Activated CD4-positive, CD25-positive, alpha-beta regulatory T cell treated with anti-CD3 and anti-CD28 coated beads, Interleukin-2, amount 50 U/mL, for 16 hours (primary cell): ENCODE results near the gene PLCL2.

Experiments used
- DNase-seq: peaks from one replicate; pipeline ENCODE4 v3.0.0-alpha.2; 2020; ENCODE audit warnings: low read depth, low spot score

Gene PLCL2

GRCh38 chr3:16865335-16865734 is 19.4 kb upstream of the PLCL2 start:
- no peak for DNase-seq

DNA sequence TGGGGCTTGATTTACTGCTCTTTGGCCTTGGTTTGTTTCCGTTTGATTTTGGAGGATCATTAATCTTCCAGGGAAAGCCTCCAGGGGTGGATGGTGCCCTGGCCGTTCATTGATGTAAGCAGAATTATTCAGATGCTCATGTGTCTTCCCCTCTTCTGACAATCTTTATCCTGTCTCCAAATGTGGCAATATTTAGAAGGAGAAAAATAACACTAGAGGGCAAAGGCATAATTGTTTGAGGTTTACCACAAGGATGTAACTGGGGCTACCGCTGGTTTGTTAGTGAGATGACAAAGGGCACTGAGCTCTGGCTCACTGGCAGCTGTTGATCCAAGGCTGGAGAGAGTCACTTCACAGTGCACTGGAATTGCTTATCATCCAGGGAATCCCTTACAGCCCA is 18.2 kb upstream of the PLCL2 start:
- no peak for DNase-seq

- DNase-seq, result no peak
Measured at GRCh38 chr3:16868513-16868912, 16.2 kb upstream of the PLCL2 start.

- no peak for DNase-seq
Measured at GRCh38 chr3:16869261-16870005, 15.3 kb upstream of the PLCL2 start.

- no peak for DNase-seq
Measured at GRCh38 chr3:16871915-16872842, 12.6 kb upstream of the PLCL2 start.

GRCh38 chr3:16873872-16874271 is 10.9 kb upstream of the PLCL2 start:
- no peak for DNase-seq

- no peak for DNase-seq
Measured at GRCh38 chr3:16875876-16876550, 8.7 kb upstream of the PLCL2 start.

DNA sequence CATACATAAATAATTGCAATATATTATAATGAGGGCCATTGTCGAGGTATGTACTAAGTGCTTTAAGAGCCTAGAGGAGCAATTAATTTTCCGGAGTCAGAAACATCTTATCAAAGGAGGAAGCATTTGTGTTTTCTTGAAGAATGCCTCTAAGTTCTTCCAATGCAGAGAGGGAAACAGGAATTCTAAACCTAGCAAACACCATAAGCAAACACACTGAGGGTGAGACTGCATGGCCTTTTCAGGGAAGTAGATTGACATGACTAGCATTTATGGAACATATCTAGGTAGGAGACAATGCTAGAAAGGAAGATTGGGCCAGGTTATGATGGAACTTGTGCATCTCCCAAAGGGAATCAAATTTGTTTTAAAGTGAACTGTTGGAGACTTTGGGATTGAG is 7.2 kb upstream of the PLCL2 start:
- no peak for DNase-seq

DNA sequence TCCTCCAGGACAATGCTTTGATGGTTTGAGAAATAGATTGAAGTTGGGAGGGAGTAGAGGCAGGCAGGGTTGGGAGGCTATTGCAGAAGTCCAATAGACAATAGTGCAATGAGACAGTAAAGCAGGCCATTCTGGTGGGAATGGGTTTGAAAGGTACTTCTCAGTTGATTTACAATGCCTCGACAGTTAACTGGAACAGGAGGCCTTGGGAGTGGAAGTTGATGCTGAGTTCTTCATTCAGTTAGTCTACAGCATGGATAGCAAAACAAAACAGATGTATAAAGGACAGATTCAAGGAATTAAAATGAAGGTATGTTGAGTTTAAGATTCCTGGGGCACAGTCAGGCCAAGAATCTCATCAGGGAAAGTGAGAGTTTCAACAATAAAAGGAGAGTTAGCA is 6.8 kb upstream of the PLCL2 start:
- no peak for DNase-seq

- no peak for DNase-seq
Measured at GRCh38 chr3:16881896-16882630, 2.7 kb upstream of the PLCL2 start.

- DNase-seq, result no peak
Measured at GRCh38 chr3:16883057-16883722, 1.6 kb upstream of the PLCL2 start.

GRCh38 chr3:16883723-16884083 is 1.1 kb upstream of the PLCL2 start:
- DNase-seq, result no peak

GRCh38 chr3:16884084-16884747 is 539 bp upstream of the PLCL2 start:
- DNase-seq, result peak; percentile 42

GRCh38 chr3:16885593-16886302 is 993 bp downstream of the PLCL2 start:
- no peak for DNase-seq

- no peak for DNase-seq
Measured at GRCh38 chr3:16886303-16886683, 1.5 kb downstream of the PLCL2 start.

GRCh38 chr3:16887130-16887529 is 2.4 kb downstream of the PLCL2 start:
- no peak for DNase-seq

GRCh38 chr3:16888356-16888755 is 3.6 kb downstream of the PLCL2 start:
- DNase-seq, result no peak

GRCh38 chr3:16888785-16889607 is 4.2 kb downstream of the PLCL2 start:
- DNase-seq, result no peak
